HG02970 (cell line): Measurements from ENCODE around the gene MLLT3.

ENCODE experiments used
- ATAC-seq: cut with Tn5 transposase; IDR thresholded peaks from one replicate; pipeline ENCODE4 v1.9.1; 2021; ENCODE audit warnings: mild to moderate bottlenecking, moderate library complexity, moderate number of reproducible peaks; ENCODE audit not compliant: unreplicated experiment, low FRiP score

The MLLT3 gene

DNA sequence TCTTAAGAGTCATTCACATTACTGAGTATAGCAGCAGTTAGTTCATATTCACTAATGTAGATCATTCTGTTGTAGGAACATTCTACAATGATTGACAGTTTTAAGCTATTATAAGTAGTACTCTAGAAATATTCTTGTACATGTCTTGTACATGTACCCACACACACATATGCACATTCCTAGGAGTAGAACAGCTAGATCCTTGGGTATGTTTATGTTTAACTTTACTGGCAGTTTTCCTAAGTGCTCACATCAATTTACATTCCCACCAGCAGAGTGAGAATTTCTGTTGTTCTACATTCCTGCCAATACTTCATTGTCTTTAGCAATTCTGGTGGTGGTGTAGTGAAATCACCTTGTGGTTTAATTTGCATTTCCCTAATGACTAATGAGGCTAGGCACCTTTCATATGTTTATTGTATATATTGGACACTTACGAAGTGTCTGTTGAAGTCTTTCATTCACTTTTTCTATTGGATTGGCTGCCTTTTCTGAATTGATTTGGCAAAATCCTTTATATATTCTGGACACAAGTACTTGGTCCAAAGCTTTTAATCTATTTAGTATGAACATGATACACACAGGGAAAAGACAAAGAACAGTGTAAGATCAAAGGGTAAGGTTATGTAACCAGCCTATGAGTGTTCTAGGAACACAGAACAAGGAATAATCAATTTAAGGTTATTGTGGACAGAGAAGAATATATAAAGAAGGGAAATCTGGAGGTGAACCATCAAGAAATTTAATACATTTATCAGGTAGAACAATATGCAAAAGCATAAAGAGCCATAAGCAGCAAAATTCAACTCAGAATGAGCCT is 95.6 kb downstream of the MLLT3 start:
- ATAC-seq, result no peak

DNA sequence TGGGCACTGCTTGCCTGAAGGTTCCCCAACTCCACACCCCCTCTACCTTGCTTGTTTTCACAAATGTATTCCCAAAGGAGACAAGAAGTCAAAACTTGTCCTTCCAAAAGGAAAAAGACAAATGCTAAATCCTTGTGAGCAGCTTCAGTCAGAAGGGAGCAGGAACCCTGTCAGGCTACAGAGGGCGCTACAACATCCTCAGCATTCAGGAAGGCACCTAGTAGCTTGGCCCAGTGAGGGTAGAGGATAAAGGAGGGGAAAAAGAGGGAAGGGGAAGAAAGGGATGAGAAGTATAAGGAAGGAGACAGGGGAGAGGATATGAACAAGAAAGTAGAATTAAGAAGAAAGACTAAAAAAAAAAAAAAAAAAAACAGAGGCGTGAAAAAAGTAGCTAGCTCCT is 97.5 kb downstream of the MLLT3 start:
- ATAC-seq, result no peak

- no peak for ATAC-seq
Observed at GRCh38 chr9:20518737-20519136, 103.6 kb downstream of the MLLT3 start.

DNA sequence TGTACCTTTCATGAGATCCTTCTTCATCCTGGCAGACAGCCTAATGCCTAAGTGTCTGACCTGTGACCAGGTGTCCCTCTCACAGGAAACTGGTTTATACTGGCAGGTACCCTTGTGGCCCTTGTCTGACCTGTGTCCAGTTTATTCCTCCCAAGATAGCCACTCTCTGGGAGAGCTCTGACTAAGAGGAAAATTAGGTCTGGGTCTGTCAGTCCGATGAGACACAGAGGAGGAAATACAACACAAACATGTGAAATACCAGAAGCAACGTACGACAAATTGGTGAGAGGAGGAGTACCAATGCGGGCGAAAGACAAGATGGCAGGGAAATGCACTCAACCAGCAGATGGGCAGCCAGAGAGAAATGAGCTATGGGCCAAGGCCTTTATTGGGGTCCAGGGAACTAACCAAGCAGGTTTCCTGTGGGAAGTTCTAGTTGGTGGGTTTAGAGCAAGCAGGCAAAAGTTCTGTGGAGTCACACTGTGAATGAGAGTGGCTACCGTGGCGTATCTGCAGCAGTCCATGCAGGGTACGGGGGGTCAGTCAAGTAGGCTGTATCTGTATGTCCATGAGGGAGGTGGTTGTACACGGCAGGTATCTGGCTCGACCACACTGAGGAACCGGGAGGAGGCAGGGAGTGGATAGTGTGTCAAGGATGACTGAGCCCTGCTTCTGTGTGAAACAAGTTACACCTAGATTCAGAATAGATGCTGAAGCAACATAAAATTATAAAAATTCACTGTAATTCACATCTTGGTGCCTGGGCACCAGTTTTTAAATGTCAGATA is 109.0 kb downstream of the MLLT3 start:
- ATAC-seq, result no peak

DNA sequence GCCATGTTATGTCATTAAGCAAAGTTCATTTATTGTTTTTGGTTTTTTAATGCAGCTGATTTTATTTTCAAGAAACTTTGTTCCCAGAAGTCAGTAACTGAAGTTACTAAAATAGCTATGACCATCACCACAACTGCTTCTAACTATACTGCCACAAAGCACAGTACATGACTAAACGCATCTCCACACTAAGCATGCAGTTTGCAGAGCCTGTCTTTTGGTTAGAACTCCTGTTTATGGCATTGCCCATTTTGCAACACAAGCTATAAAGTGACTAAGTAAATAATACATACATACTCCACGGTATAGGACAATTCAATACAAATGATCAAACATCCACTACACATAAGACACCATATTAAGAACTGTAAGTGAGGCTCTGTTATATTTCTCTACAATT is 109.7 kb downstream of the MLLT3 start:
- ATAC-seq, result no peak

DNA sequence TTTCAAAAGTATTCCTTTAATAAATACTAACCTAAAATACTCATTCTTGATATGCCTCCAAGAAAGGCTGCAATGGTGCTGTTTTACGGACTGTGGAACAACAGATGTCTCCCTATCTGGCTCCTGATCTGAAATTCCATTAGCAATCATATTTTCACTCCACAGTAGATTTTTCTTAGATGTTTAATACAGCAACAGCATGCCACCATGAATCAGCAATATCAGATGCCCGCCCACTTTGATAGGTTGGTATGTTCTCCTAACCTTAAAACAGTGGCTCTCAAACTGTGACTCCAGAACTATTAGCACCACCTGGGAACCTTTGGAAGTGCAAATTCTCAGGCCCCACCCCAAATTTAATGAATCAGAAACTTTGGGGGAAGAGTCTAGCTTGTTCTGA is 110.2 kb downstream of the MLLT3 start:
- ATAC-seq, result no peak

DNA sequence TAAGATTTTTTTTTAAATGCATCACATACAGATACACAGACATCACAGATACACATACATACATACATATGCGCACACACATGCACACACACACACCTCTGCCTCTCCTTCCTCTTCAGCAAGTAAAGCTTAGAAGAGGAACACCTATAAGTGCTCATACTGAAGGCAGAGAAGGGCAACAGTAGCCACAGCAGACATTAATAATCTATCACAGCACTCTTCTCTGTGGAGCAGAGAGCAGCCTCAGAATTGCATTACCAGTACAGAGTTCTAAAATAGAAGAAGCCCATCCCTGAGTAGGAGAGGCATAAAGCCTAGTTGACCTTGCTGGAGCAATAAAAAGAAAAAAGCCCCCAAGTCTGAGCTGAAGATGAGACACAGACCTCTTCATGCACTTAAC is 110.6 kb downstream of the MLLT3 start:
- no peak for ATAC-seq

- no peak for ATAC-seq
Observed at GRCh38 chr9:20509466-20509865, 112.8 kb downstream of the MLLT3 start.

DNA sequence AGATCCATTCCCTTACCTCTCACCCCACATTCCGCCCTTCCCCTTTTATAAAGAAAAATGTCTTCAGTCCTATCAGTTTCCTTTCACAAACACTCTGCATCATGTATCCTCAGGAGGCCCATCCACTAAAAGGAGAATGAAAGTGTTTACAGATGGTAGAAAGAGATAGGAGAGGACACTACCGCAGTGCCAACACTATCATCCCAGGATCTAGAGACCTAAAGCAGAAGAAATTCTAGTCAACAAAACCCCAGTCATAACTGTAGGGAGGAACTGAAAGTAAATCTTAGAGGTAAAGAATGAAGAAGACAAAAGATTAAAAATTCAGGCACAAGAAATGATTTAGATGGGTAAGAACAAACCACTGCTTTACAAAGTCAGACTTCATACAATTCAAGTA is 114.1 kb downstream of the MLLT3 start:
- no peak for ATAC-seq

- no peak for ATAC-seq
Observed at GRCh38 chr9:20507431-20507830, 114.9 kb downstream of the MLLT3 start.

DNA sequence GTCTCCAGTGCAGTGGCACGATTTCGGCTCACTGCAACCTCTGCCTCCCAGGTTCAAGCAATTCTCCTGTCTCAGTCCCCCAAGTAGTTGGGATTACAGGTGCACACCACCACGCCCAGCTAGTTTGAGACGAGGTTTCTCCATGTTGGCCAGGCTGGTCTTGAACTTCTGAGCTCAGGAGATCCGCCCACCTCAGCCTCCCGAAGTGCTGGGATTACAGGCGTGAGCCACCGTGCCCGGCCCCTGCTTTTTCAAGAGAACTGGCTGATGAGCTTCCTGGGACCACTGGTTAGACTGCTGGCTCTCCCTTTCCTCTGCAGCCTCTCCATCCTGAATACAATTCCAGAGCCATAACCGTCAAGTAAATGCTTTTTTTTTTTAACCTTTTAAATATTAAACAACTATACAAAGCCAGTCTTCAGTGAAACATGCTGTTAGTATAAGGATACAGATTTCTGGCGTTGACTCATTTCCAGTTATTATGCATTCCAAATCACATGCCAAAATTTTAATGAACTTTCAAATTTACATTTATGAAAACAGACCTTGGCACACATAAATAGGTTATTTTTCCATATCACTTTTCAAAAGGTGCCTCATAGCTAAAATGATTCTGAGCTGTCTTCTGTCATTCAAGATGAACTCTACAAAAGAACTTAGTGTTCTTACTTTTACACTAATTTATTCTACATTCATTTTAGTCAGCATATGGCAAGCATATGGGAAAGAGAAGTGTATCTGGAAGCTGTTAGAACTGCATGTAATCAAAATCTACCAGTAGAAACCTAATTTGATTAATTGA is 116.0 kb downstream of the MLLT3 start:
- ATAC-seq, result no peak

GRCh38 chr9:20505574-20505973 is 116.7 kb downstream of the MLLT3 start:
- no peak for ATAC-seq

DNA sequence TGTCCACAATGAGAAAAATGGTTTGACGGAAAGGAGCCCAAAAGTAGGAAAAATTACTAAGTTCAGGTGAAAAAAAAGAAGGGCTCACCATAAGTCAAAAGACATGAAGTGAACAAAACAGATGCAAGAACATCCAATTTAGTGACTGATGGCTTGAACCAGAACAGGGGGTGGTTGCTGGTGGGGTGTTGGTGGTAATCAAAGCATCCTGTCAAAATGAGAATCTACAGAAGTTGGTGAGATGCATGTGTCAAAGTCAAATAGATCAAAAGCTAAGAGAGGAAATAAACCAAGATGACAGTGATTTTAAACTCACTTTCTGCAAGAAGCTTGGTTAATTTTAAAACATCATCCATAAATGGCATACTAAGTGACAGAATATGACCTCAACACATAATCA is 117.4 kb downstream of the MLLT3 start:
- ATAC-seq, result no peak

GRCh38 chr9:20500101-20500500 is 122.2 kb downstream of the MLLT3 start:
- ATAC-seq, result no peak

DNA sequence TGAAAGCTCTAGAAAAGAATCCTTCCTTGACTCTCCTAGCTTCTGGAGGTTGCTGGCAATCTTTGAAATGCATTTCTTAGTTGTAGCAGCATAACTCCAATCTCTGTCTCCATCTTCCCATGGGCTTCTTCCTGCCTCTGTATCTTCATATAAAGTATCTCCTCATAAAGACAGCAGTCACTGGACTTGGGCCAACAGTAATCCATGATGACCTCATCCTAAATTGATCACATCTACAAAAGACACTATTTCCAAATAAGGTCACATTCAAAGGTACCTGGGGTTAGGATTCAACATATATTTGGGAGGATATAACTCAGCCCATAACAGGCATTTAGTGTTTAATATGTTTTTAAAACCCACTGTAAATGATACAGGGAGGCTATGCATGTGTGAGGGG is 123.3 kb downstream of the MLLT3 start:
- ATAC-seq, result no peak

DNA sequence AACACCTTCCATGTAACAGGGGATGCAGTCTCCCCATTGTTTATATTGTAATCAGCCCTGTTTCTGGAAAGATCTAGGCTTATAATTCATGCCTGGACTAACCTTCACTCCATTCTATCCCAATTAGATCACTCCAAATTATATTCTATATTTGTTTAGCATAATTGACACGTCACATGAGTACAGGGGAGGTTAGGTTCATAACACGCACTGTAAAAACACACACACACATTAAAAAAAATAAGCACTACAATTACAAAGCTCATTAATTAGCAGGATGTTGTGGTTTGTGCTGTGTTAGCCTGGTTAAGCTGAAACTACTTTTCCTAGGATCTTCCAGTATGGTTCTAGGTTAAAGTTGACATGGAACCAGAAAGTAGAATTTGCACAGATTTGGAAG is 126.0 kb downstream of the MLLT3 start:
- no peak for ATAC-seq

DNA sequence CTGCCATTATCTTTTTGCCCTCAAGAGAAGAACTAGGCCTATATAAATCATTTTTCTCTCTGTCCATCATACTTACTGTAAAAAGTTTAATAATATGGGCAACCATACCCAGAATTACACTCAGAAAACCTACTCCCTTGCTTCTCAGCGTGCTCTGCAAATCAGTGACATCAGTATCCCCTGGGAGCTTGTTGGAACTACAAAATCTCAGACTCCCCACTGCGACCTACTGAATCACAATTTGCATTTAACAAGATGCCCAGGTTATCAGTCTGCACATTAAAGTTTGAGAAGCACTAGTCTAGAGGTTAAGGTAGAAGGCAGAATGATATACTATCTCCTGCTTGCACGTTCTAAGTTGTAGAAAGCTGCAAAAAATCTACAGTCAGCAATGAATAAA is 127.2 kb downstream of the MLLT3 start:
- ATAC-seq, result no peak

DNA sequence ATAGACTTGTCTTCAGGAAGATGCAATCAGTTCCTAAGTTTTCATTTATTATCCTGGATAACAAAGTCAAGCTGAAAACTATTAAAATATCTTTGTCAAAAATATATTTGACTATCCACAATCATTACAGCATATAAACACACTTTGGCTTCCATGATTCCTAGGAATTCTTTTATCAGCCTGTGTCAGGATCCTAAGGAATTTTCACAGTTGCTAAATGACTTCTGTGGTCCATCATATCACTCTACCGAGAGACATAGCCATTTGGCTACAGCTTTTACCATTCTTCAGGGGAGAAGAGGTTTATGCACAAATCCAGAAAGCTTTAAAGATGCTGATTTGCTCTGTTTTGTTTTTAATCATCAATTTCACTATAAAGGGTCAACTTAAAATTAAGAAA is 128.3 kb downstream of the MLLT3 start:
- no peak for ATAC-seq

DNA sequence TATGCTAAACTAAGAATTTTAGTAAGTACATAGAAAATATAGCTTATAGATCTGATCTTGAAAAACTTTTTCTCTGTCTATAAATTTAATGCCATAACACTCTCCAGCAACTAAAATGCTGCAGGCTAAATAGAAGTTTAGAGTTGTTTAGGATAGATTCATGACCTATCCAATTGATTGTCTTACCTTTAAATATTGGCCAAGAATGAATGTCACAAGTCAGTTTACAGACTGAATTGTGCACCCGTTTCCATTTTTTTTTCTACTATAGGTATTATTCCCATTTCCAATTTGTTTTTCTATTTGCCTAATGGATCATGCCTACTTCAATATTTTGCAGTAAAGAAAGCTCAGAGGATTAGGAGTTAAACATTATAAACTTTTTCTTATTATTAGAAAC is 129.5 kb downstream of the MLLT3 start:
- no peak for ATAC-seq

- no peak for ATAC-seq
Observed at GRCh38 chr9:20491612-20492011, 130.7 kb downstream of the MLLT3 start.

DNA sequence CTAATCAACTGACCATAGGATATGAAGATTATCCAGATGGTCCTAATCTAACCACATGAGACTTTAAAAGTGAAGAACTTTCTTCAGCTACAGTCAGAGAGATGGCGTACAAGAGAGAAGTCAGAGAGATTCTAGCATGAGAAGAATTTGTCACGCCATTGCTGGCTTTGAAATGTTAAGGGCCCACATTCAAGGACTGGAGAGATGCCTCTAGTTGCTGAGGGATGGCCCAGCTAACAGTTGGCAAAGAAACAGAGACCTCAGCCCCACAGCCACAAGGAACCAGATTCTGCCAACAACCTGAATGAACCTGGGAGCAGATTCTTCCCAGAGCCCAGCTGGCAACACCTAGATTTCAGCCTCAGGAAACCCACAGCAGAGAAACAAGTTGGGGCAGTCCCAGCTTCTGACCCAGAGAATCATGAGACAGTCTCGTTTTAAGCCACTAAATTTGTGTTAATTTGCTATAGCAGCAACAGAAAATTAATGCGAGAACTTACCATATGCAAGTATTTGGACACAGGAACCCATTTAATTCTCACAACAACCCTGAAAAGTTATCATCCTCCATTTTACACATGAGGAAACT is 132.0 kb downstream of the MLLT3 start:
- no peak for ATAC-seq
